H1 (cell line): Measurements from ENCODE around the gene ISCA2. TPM values are rescaled to one million over a fixed set of nuclear protein-coding genes. Genes with fewer than 3 reads are reported as not detected.

Source experiments
- CHD7 ChIP-seq: fragments of 300-600 bp; sonication (generic); IDR thresholded peaks from 2 replicates; pipeline ENCODE4 v1.7.1; 2012; ENCODE audit warnings: low read length, moderate library complexity, mild to moderate bottlenecking, inconsistent platforms; ENCODE audit not compliant: insufficient replicate concordance
- polyA plus RNA-seq, 7 experiments: library from polyadenylated mRNA; depleted of rRNA in 3 of 7; stranded (reverse) in 5 of 7; unstranded in 2 of 7; fragments of >200 nt in 5 of 7; fragments of 200-250 nt in 2 of 7; gene quantifications; 1 replicate in 5 of 7; 2 replicates in 1 of 7; 4 replicates in 1 of 7; pipeline versions ENCODE4 v1.2.1 to v1.2.3, GENCODE V29; 2011 to 2013; ENCODE audit warnings: missing spikeins in 2 of 7, mixed read lengths in 2 of 7
- total RNA-seq: library from RNA; stranded (reverse); fragmentation: NEBNext Ultra II Directional; extraction: Animal tissue kit (Norgen Biotek cat#: 25700); gene quantifications from 2 replicates; pipeline ENCODE4 v1.2.1, GENCODE V29; 2021

Gene ISCA2
- total and polyA plus RNA-seq, 2 of the 8 experiments (the other 6 are each of a cell fraction or from before 2014, with no cell fraction given), result 43.5 to 78.6 TPM

- no peak for TF ChIP-seq CHD7
Observed at GRCh38 chr14:74518221-74518620, 24.7 kb downstream of the ISCA2 start (continued).
